H1 (cell line): ENCODE results near the gene MIDN. TPM values are rescaled to one million over a fixed set of nuclear protein-coding genes. Genes with fewer than 3 reads are reported as not detected.

Experiments
- CTCF ChIA-PET: fragments of 300-600 bp; sonication (Branson Sonifier 250); formaldehyde crosslinking; loops from one replicate; lab custom pipeline; 2021; ENCODE audit not compliant: partially characterized antibody; lab: Charles Lee
- POLR2A ChIA-PET: fragments of 300-600 bp; sonication (Branson Sonifier 250); formaldehyde crosslinking; loops from one replicate; lab custom pipeline; 2021; ENCODE audit warnings: inconsistent platforms; ENCODE audit not compliant: partially characterized antibody; lab: Charles Lee
- DNase-seq, 2 experiments: peaks; one replicate each; pipeline versions ENCODE4 v3.0.0 to v3.0.0-alpha.2; 2010 to 2022; ENCODE audit warnings: low spot score in 2 of 2, low read depth in 1 of 2, mixed read lengths in 1 of 2
- FAIRE-seq: peaks from 2 replicates; lab custom pipeline; 2011; peaks lifted over from hg19 to GRCh38; lab: Jason Lieb, UNC
- H2AFZ ChIP-seq: 2 replicates; pipeline ENCODE4 v1.8.1; 2012; ENCODE audit warnings: low read length, inconsistent platforms
- H2AK5ac ChIP-seq: 2 replicates; pipeline ENCODE4 v1.6.1; 2013; ENCODE audit warnings: low read depth, low read length
- H2BK120ac ChIP-seq: replicated peaks from 2 replicates; pipeline ENCODE3; 2013; ENCODE audit warnings: low read depth, low read length, inconsistent platforms
- H2BK12ac ChIP-seq: 2 replicates; pipeline ENCODE4 v1.6.1; 2013; ENCODE audit warnings: low read depth, low read length
- H2BK15ac ChIP-seq: 2 replicates; pipeline ENCODE4 v1.6.1; 2013; ENCODE audit warnings: low read length
- H2BK20ac ChIP-seq: 2 replicates; pipeline ENCODE4 v1.6.1; 2013; ENCODE audit warnings: low read length
- H2BK5ac ChIP-seq: 2 replicates; pipeline ENCODE4 v1.6.1; 2013; ENCODE audit warnings: low read depth, low read length
- H3K14ac ChIP-seq: 2 replicates; pipeline ENCODE4 v1.6.1; 2013; ENCODE audit warnings: inconsistent platforms; ENCODE audit not compliant: insufficient read length
- H3K18ac ChIP-seq: 2 replicates; pipeline ENCODE4 v1.6.1; 2013; ENCODE audit warnings: low read length; ENCODE audit errors: extremely low read depth
- H3K23ac ChIP-seq: 2 replicates; pipeline ENCODE4 v1.6.1; 2013; ENCODE audit warnings: inconsistent platforms; ENCODE audit not compliant: insufficient read length
- H3K23me2 ChIP-seq: 2 replicates; pipeline ENCODE4 v1.6.1; 2013; ENCODE audit warnings: low read depth, low read length
- H3K27ac ChIP-seq: 2 replicates; pipeline ENCODE4 v1.6.1; 2011; ENCODE audit warnings: low read depth, low read length, inconsistent platforms
- H3K27me3 ChIP-seq, 4 experiments: replicated peaks in 1 of 4; 1 replicate in 1 of 4; 2 replicates in 3 of 4; pipeline versions ENCODE4 v1.6.1 to v1.8.1; 2011 to 2013; ENCODE audit warnings: low read length in 3 of 4, mild to moderate bottlenecking in 3 of 4, inconsistent platforms in 2 of 4, mixed read lengths in 2 of 4, moderate library complexity in 1 of 4; ENCODE audit not compliant: control insufficient read depth in 3 of 4, insufficient read depth in 3 of 4; ENCODE audit errors: extremely low read depth in 1 of 4
- H3K36me3 ChIP-seq, 4 experiments: 2 replicates each; pipeline versions ENCODE4 v1.6.1 to v1.8.1; 2011 to 2013; ENCODE audit warnings: mild to moderate bottlenecking in 4 of 4, low read length in 3 of 4, moderate library complexity in 2 of 4, control low read depth in 1 of 4, inconsistent platforms in 1 of 4; ENCODE audit not compliant: insufficient read depth in 4 of 4, control insufficient read depth in 2 of 4
- H3K4ac ChIP-seq: replicated peaks from 2 replicates; pipeline ENCODE3; 2013; ENCODE audit warnings: low read length, low read depth, mixed read lengths, inconsistent platforms; ENCODE audit not compliant: insufficient read length
- H3K4me1 ChIP-seq, 4 experiments: replicated peaks in 1 of 4; 1 replicate in 1 of 4; 2 replicates in 3 of 4; pipeline versions ENCODE4 v1.6.1 to v1.8.1; 2011 to 2013; ENCODE audit warnings: low read length in 3 of 4, inconsistent platforms in 2 of 4, mixed read lengths in 1 of 4; ENCODE audit not compliant: insufficient read depth in 4 of 4, control insufficient read depth in 3 of 4
- H3K4me2 ChIP-seq, 2 experiments: 2 replicates each; pipeline versions ENCODE4 v1.6.1 to v1.8.1; 2011 to 2013; ENCODE audit warnings: low read depth in 2 of 2, low read length in 2 of 2, control low read depth in 1 of 2, inconsistent platforms in 1 of 2, mild to moderate bottlenecking in 1 of 2; ENCODE audit not compliant: insufficient read depth in 1 of 2
- H3K4me3 ChIP-seq, 4 experiments: fragments of 200-600, 300-600 bp in 1 of 4; sonication (generic), shearing (Covaris generic), sonication (Bioruptor Twin) in 1 of 4; 2 replicates each; pipeline versions ENCODE4 v1.5.1 to v1.8.1; 2011 to 2016; ENCODE audit warnings: low read length in 4 of 4, low read depth in 3 of 4, control low read depth in 2 of 4, inconsistent platforms in 2 of 4, mild to moderate bottlenecking in 2 of 4, mixed read lengths in 1 of 4, moderate library complexity in 1 of 4; ENCODE audit not compliant: insufficient read depth in 2 of 4; ENCODE audit errors: extremely low read depth in 1 of 4
- H3K56ac ChIP-seq: replicated peaks from 2 replicates; pipeline ENCODE3; 2013; ENCODE audit warnings: low read depth, mild to moderate bottlenecking, mixed read lengths, low read length, inconsistent platforms; ENCODE audit not compliant: insufficient read length
- H3K79me1 ChIP-seq: 2 replicates; pipeline ENCODE4 v1.6.1; 2013; ENCODE audit warnings: low read depth, low read length, control low read depth
- H3K79me2 ChIP-seq, 2 experiments: 2 replicates each; pipeline versions ENCODE4 v1.6.1 to v1.8.1; 2012 to 2013; ENCODE audit warnings: low read length in 2 of 2, mild to moderate bottlenecking in 2 of 2, inconsistent platforms in 1 of 2; ENCODE audit not compliant: insufficient read depth in 2 of 2, control insufficient read depth in 1 of 2
- H3K9ac ChIP-seq, 4 experiments: replicated peaks in 1 of 4; 1 replicate in 1 of 4; 2 replicates in 3 of 4; pipeline versions ENCODE4 v1.6.1 to v1.8.1; 2011 to 2013; ENCODE audit warnings: low read depth in 3 of 4, low read length in 3 of 4, control low read depth in 2 of 4, mild to moderate bottlenecking in 2 of 4, moderate library complexity in 2 of 4, inconsistent platforms in 1 of 4; ENCODE audit errors: extremely low read depth in 1 of 4
- H3K9me3 ChIP-seq, 2 experiments: 2 replicates each; pipeline versions ENCODE4 v1.6.1 to v1.8.1; 2012 to 2013; ENCODE audit warnings: mild to moderate bottlenecking in 2 of 2, moderate library complexity in 2 of 2, control low read depth in 1 of 2, inconsistent platforms in 1 of 2, low read depth in 1 of 2, low read length in 1 of 2, mixed read lengths in 1 of 2; ENCODE audit not compliant: insufficient read depth in 2 of 2
- H4K20me1 ChIP-seq, 2 experiments: replicated peaks in 1 of 2; 2 replicates each; pipeline versions ENCODE3 to v1.8.1; 2011 to 2013; ENCODE audit warnings: inconsistent platforms in 2 of 2, low read length in 2 of 2, mild to moderate bottlenecking in 1 of 2; ENCODE audit not compliant: insufficient read depth in 2 of 2, control insufficient read depth in 1 of 2
- H4K5ac ChIP-seq: 2 replicates; pipeline ENCODE4 v1.6.1; 2013; ENCODE audit warnings: low read length, low read depth, mixed read lengths, inconsistent platforms; ENCODE audit not compliant: insufficient read length
- H4K8ac ChIP-seq: 2 replicates; pipeline ENCODE4 v1.8.0; 2013; ENCODE audit warnings: mild to moderate bottlenecking, moderate library complexity, low read length, inconsistent platforms; ENCODE audit not compliant: insufficient read depth; ENCODE audit errors: extremely low read depth
- H4K91ac ChIP-seq: replicated peaks from 2 replicates; pipeline ENCODE3; 2013; ENCODE audit warnings: low read length, mixed read lengths, inconsistent platforms; ENCODE audit not compliant: insufficient read length
- CBX8 ChIP-seq: fragments of 300-800, 300-1000 bp; sonication (generic); IDR thresholded peaks from 2 replicates; pipeline ENCODE4 v1.7.1; 2016; ENCODE audit warnings: low read depth, low read length, borderline replicate concordance
- EP300 ChIP-seq, 2 experiments: IDR thresholded peaks; 1 replicate in 1 of 2; 2 replicates in 1 of 2; pipeline ENCODE4 v1.6.1; 2011 to 2012; ENCODE audit warnings: low read depth in 2 of 2, low read length in 2 of 2, mild to moderate bottlenecking in 2 of 2, borderline replicate concordance in 1 of 2, inconsistent platforms in 1 of 2, moderate library complexity in 1 of 2
- JUND ChIP-seq: IDR thresholded peaks from 2 replicates; pipeline ENCODE4 v1.6.1; 2011; ENCODE audit warnings: mild to moderate bottlenecking, improper control_type of control experiment, low read length
- MAX ChIP-seq: IDR thresholded peaks from 2 replicates; pipeline ENCODE4 v1.6.1; 2012; ENCODE audit warnings: inconsistent platforms
- NRF1 ChIP-seq: IDR thresholded peaks from 2 replicates; pipeline ENCODE4 v1.6.1; 2011; ENCODE audit warnings: mild to moderate bottlenecking, low read depth, low read length, improper control_type of control experiment
- POLR2AphosphoS5 ChIP-seq: IDR thresholded peaks from 2 replicates; pipeline ENCODE4 v1.6.1; 2011; ENCODE audit warnings: low read depth, low read length
- RBBP5 ChIP-seq: IDR thresholded peaks from 2 replicates; pipeline ENCODE4 v1.7.1; 2012; ENCODE audit warnings: low read depth, mild to moderate bottlenecking, inconsistent platforms, low read length, moderate library complexity, borderline replicate concordance
- SIN3A ChIP-seq, 2 experiments: IDR thresholded peaks in 1 of 2; conservative IDR thresholded peaks in 1 of 2; 2 replicates each; pipeline ENCODE4 v1.6.1; 2011 to 2012; ENCODE audit warnings: low read length in 2 of 2, improper control_type of control experiment in 1 of 2, low read depth in 1 of 2, mild to moderate bottlenecking in 1 of 2
- SIRT6 ChIP-seq: IDR thresholded peaks from one replicate; pipeline ENCODE4 v1.7.1; 2012; ENCODE audit warnings: low read length, inconsistent platforms
- TAF7 ChIP-seq: optimal IDR thresholded peaks from 2 replicates; pipeline ENCODE3; 2011; ENCODE audit warnings: low read depth, mild to moderate bottlenecking, inconsistent platforms, low read length, moderate library complexity, borderline replicate concordance
- TCF12 ChIP-seq: IDR thresholded peaks from 2 replicates; pipeline ENCODE4 v1.6.1; 2011; ENCODE audit warnings: low read depth, mild to moderate bottlenecking, low read length
- USF2 ChIP-seq: IDR thresholded peaks from 2 replicates; pipeline ENCODE4 v1.6.1; 2011; ENCODE audit warnings: low read length, improper control_type of control experiment
- WGBS, 2 experiments: shearing (Covaris generic) in 1 of 2; methylation state at CpG; one replicate each; pipeline versions ENCODE4 v1.1.6 to v1.1.7; 2013 to 2015; ENCODE audit warnings: low lambda C conversion rate in 2 of 2, mixed read lengths in 2 of 2, inconsistent platforms in 1 of 2, low coverage in 1 of 2, missing lambda C conversion rate in 1 of 2; ENCODE audit not compliant: insufficient replicate concordance in 2 of 2, insufficient coverage in 1 of 2, insufficient read length in 1 of 2; ENCODE audit errors: extremely low coverage in 1 of 2, missing lambda C conversion rate in 1 of 2; 5-methylcytosine and 5-hydroxymethylcytosine counted together
- polyA plus RNA-seq, 7 experiments: library from polyadenylated mRNA; depleted of rRNA in 3 of 7; stranded (reverse) in 5 of 7; unstranded in 2 of 7; fragments of >200 nt in 5 of 7; fragments of 200-250 nt in 2 of 7; gene quantifications; 1 replicate in 5 of 7; 2 replicates in 1 of 7; 4 replicates in 1 of 7; pipeline versions ENCODE4 v1.2.1 to v1.2.3, GENCODE V29; 2011 to 2013; ENCODE audit warnings: missing spikeins in 2 of 7, mixed read lengths in 2 of 7
- total RNA-seq: library from RNA; stranded (reverse); fragmentation: NEBNext Ultra II Directional; extraction: Animal tissue kit (Norgen Biotek cat#: 25700); gene quantifications from 2 replicates; pipeline ENCODE4 v1.2.1, GENCODE V29; 2021

The MIDN gene
- total and polyA plus RNA-seq, 2 of the 8 experiments (the other 6 are each of a cell fraction or from before 2014, with no cell fraction given), result 39.8 to 159 TPM

GRCh38 chr19:1307320-1307719, 58.9 kb downstream of the MIDN start:
- Histone ChIP-seq H2BK120ac (no peak overlapping the region), H3K9ac (no peak overlapping the region), H2AFZ (no peak overlapping the region), H2BK20ac (no peak overlapping the region), H2BK15ac (no peak overlapping the region), H3K4ac (no peak overlapping the region), H3K79me1 (no peaks in the 10 kb centered on the region), H3K18ac (no peak overlapping the region), H3K56ac (no peak overlapping the region), H4K5ac (no peak overlapping the region), H4K91ac (no peak overlapping the region), H2AK5ac (no peak overlapping the region), H4K8ac (no peak overlapping the region), H3K27ac (no peak overlapping the region), H3K27me3 (no peaks in the 10 kb centered on the region), H3K23ac (no peak overlapping the region), H3K4me1 (peaks cover 0 to 4% (median 0%) of the 10 kb centered on the region in 4 experiments; a peak in 1 of 7 replicates), H3K23me2 (no peaks in the 10 kb centered on the region), H2BK5ac (no peak overlapping the region), H2BK12ac (no peak overlapping the region), H3K4me2 (no peak overlapping the region), H3K14ac (no peak overlapping the region), H3K36me3 (no peaks in the 10 kb centered on the region), H3K79me2 (no peaks in the 10 kb centered on the region), H3K9me3 (no peaks in the 10 kb centered on the region), H4K20me1 (no peaks in the 10 kb centered on the region), H3K4me3 (no peak overlapping the region)
- no peak for TF ChIP-seq RBBP5
- no peak for TF ChIP-seq NRF1
- TF ChIP-seq TCF12, result no peak
- no peak for TF ChIP-seq CBX8
- no peak for TF ChIP-seq SIRT6
- TF ChIP-seq POLR2AphosphoS5, result no peak
- TF ChIP-seq SIN3A (conservative IDR thresholded peaks at IDR 0.05 in 1 of 2, IDR thresholded peaks at IDR 0.05 in 1 of 2; ENCODE audit: low read depth in 1 of 2, low read length in 2 of 2), result no peak
- no peak for TF ChIP-seq EP300 (IDR thresholded peaks at IDR 0.05; ENCODE audit: borderline replicate concordance in 1 of 2, low read depth in 2 of 2, low read length in 2 of 2)
- no peak for TF ChIP-seq MAX
- no peak for TF ChIP-seq TAF7
- no peak for TF ChIP-seq JUND
- TF ChIP-seq USF2, result no peak
- WGBS, 2 experiments, result 94% methylated on average over 20 of the region's 38 CpGs; no CpG with 5 or more reads in 1 of the 2 experiments
- ChIA-PET CTCF (interaction anchor here (1.0 to 1.2 kb wide), 3 partner anchors 20 to 38 kb away, joined by 3 to 4 read pairs (median 3); no protein-coding TSS in a partner anchor), POLR2A (interaction anchor here (1.4 to 4.0 kb wide), 2 partner anchors 10 to 38 kb away, joined by 3 to 18 read pairs; partner anchors contain the start of gene CIRBP)
- DNase-seq (no peak), FAIRE-seq (no peak)
